Measurements from ENCODE around the gene ENGASE. TPM values are rescaled to one million over a fixed set of nuclear protein-coding genes. Genes with fewer than 3 reads are reported as not detected.

The ENGASE gene
- total and polyA plus RNA-seq, 9 of the 15 experiments (the other 6 are each of a cell fraction or from before 2014, with no cell fraction given): 0.06 to 45.5 (median 13.9) TPM

DNA sequence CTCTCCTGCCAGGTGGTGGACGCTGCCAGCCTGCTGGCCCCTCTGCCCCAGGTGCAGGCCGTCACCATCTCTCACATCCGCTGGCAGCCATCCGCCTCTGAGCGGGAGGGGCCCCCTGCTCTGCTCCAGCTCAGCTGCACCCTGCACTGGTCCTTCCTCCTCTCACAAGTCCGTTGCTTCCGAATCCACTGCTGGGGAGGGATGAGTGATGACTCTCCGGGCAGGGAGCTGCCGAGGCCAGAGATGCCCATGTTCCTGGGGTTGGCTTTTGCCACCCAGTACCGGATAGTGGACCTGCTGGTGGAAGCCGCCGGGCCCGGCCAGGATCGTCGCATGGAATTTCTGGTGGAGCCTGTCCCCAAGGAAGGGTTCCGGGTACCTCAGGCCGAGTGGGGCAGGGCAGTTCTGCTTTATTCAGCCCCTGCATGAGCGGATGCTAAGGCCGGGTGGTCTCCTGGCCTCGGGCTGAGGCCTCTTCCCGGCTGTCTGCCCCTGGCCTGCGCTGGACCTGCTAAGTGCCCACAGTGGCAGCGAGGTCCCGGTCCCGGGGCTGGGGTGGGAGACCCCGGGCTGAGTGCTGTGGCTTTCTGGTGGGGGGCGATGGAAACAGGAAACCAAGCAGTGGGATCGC is 11.4 kb downstream of the ENGASE start (continued):
- TF ChIP-seq, protein P1, sequence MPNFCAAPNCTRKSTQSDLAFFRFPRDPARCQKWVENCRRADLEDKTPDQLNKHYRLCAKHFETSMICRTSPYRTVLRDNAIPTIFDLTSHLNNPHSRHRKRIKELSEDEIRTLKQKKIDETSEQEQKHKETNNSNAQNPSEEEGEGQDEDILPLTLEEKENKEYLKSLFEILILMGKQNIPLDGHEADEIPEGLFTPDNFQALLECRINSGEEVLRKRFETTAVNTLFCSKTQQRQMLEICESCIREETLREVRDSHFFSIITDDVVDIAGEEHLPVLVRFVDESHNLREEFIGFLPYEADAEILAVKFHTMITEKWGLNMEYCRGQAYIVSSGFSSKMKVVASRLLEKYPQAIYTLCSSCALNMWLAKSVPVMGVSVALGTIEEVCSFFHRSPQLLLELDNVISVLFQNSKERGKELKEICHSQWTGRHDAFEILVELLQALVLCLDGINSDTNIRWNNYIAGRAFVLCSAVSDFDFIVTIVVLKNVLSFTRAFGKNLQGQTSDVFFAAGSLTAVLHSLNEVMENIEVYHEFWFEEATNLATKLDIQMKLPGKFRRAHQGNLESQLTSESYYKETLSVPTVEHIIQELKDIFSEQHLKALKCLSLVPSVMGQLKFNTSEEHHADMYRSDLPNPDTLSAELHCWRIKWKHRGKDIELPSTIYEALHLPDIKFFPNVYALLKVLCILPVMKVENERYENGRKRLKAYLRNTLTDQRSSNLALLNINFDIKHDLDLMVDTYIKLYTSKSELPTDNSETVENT (CRISPR knock-in tag; IDR thresholded peaks at IDR 0.05): no peak
- TF ChIP-seq ILF3 (IDR thresholded peaks at IDR 0.05; ENCODE audit: borderline replicate concordance): no peak
- TF ChIP-seq NELFE (IDR thresholded peaks at IDR 0.05; ENCODE audit: insufficient read depth, insufficient read length): no peak
- TF ChIP-seq ZNF75A (CRISPR knock-in tag; IDR thresholded peaks at IDR 0.05): no peak
- no peak for TF ChIP-seq ZNF239 (CRISPR knock-in tag; IDR thresholded peaks at IDR 0.05)
- TF ChIP-seq MGA (IDR thresholded peaks at IDR 0.05): no peak
- TF ChIP-seq CREBBP (IDR thresholded peaks at IDR 0.05; ENCODE audit: low read depth, low read length): no peak
- TF ChIP-seq SLC30A9 (CRISPR knock-in tag; IDR thresholded peaks at IDR 0.05): no peak
- no peak for TF ChIP-seq ZFPM2 (CRISPR knock-in tag; IDR thresholded peaks at IDR 0.05)
- TF ChIP-seq CHAMP1 (IDR thresholded peaks at IDR 0.05): no peak
